ENCODE results near the gene DNAJC6.
A peak's percentile ranks its signal among the peaks of the same experiment; 100 is the strongest.

DNAJC6 gene

GRCh38 chr1:65297706-65298105 is 11.6 kb upstream of the DNAJC6 start:
- DNase-seq: no peak

- no peak for DNase-seq
Observed at GRCh38 chr1:65299328-65299727, 10.0 kb upstream of the DNAJC6 start.

DNA sequence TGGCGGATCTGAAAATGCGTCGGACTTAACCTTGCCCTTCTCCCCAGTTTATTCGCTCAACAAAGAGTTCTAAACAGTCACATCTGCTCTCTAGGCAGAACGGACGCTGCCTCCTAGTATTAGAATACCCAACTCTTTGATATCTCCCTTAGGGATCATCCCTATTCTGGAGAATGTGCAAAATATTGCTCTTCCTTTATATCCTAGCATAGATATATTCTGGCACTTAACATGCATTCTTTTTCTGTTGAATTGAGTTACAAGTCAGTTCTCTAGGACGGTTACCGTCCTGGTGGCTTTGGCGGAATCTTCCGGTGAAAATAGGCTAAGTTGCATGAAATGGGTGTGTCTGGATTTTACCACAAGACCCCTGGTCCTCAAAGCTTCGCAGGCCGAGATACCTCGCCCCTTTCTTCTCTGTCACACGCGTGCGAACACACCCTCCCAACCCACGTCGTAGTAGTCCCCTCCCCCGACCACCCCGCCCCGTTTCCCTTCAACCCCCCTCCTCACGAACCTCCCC is 501 bp upstream of the DNAJC6 start:
- no peak for DNase-seq

DNA sequence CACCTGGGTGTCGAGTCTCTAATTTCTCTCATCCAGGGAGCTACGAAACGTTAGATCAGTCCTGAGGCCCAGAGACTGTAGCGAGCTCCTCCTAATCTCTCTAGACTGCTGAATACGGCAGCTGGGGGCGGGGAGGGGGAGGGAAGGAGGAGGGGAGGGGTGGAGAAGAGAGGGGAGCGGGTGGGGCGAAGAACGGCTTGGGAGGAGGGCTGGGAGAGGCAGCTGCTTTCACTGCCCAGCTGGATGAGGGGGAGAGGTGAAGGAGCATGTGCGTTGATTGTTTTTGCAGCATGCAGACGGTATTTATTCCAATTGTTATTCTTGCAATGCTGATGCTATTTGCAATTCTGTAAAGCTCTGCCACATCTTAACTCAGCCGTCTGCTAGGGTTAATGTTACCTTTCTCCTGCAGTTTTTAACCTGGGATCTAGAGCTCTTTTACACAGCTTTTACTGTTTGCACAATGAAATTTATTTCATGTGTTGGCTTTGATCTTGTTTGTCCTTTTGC is 790 bp downstream of the DNAJC6 start:
- no peak for DNase-seq

DNA sequence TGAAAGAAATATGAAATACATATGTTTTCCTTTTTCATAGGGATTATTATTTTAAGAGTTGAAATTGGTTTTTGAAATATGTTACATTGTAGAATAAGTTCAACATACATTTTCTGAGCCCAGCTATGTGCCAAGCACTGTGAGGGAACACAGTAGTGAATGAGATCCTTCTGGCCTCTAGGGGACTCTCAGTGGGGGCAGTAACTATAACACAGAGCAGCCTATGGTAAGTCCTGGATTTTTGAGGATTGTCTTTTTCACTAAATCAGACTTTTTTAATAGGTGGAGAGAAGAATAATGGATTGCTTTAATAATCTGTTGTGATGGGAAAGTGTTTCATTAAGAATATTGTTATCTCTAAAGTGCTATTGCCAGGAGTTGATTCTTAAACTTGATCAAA is 2.4 kb downstream of the DNAJC6 start:
- DNase-seq: no peak

DNA sequence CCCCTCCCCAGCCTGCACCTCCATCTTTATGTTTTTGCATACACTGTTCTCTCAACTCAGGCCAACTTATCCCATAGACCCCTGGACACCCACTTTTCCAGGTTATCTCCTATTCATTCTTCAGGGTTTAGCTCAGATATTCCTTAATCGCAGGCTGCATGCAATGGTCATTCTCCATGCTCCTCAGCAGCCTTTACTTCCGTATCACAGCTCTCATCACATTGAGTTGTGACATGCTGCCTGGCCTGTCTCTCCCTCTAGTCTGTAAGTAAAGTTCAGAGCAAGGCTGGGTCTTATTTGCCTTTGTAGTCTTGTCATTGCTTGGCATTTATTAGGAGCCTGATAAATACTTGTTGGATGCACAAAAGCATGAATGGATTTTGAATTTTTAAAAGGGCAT is 6.9 kb downstream of the DNAJC6 start:
- DNase-seq: no peak

GRCh38 chr1:65317866-65318653 is 8.7 kb downstream of the DNAJC6 start:
- DNase-seq: no peak

- no peak for DNase-seq
Observed at GRCh38 chr1:65319141-65319540, 9.8 kb downstream of the DNAJC6 start.

- DNase-seq: no peak
Observed at GRCh38 chr1:65319754-65320153, 10.4 kb downstream of the DNAJC6 start.

GRCh38 chr1:65321879-65322278 is 12.5 kb downstream of the DNAJC6 start:
- DNase-seq: no peak

GRCh38 chr1:65323246-65323645 is 13.9 kb downstream of the DNAJC6 start:
- no peak for DNase-seq

GRCh38 chr1:65330021-65330420 is 20.7 kb downstream of the DNAJC6 start:
- DNase-seq: no peak

GRCh38 chr1:65330822-65331221 is 21.5 kb downstream of the DNAJC6 start:
- DNase-seq: no peak

DNA sequence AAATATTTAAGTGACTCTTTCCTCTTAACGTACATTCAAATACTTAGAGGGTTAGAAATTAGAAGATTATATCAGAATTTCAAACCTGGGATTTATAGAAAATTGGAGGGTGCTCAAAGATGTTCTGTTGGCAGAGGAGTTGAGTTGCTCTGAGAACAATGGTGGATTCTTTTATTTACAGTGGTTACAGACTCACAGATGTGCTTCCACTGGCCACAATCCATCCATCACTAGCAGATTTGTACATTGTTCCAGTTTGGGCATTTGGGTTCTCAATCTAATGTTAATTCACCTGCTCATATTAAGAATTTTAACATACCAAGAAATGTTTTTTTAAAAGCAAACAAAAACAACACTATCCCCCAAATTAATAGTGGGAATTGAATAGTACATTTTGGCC is 23.5 kb downstream of the DNAJC6 start:
- no peak for DNase-seq

- no peak for DNase-seq
Observed at GRCh38 chr1:65334081-65334480, 24.7 kb downstream of the DNAJC6 start.

DNA sequence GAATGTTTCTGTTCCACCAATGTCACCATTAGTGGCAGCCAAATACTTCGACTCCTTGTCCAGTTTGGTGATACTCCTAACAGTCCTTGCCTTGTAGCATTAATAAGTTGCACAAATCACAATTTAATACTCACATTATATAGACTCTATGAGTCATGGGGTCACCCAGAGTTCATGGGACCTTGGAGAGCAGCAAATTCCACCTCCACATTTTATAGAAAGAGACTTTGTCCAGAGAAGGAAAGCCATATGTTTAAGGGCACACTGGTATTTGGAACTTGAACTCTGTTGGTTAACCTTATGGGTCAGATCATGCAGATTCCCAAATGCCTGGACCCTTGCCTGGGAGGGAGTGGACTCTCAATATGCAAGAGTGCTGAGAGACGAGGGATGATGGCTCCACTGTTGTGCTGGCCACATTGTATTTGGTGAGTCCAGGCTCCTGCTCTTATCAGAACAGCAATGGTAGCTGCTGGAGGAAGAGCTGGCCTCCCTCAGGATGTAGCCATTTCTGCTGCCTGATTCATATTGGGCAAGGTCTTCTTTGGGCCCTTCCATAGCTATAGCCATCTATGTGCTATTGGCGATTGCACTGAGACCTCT is 30.6 kb downstream of the DNAJC6 start:
- DNase-seq: no peak

DNA sequence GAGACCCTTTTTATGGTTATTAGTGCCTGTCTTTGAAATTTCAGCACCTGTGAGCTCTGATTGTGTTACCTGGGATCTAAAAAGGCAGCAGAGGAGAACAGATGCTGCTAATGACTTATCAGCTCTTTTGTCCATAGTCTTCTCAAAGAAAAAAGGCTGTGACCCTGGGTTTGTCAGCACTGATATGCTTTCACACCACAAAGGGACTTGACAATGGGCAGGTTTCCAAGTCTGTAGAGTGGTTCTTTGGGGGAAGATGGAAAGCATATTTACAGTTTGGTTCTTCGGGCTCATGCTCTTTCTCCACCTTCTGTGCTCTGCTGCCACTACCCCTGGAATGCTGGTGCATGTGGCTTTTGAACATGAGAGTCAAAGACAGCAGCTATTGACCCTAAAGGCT is 32.0 kb downstream of the DNAJC6 start:
- no peak for DNase-seq

- peak; percentile 13 for DNase-seq
Observed at GRCh38 chr1:65343286-65343685, 33.9 kb downstream of the DNAJC6 start.

- no peak for DNase-seq
Observed at GRCh38 chr1:65344171-65344814, 35.0 kb downstream of the DNAJC6 start.

DNA sequence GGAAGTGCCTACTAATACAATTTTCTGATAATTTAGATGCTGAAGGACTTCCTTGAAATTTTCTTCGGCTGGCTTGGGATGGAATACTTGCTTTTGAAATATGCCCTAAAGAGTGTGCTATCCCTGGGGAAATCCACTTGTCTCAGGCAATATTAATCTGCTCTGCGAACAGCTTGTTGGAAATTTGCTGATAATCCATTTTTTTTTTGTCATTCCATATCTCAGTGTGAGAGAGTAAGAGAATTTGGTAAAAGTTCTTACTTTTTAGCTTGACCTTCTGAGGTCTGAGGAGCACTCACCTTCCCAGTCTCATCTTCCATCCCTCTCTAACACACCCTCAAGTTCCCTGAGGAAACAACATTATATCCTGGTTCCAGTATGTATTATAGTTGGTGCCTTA is 36.8 kb downstream of the DNAJC6 start:
- DNase-seq: no peak

DNA sequence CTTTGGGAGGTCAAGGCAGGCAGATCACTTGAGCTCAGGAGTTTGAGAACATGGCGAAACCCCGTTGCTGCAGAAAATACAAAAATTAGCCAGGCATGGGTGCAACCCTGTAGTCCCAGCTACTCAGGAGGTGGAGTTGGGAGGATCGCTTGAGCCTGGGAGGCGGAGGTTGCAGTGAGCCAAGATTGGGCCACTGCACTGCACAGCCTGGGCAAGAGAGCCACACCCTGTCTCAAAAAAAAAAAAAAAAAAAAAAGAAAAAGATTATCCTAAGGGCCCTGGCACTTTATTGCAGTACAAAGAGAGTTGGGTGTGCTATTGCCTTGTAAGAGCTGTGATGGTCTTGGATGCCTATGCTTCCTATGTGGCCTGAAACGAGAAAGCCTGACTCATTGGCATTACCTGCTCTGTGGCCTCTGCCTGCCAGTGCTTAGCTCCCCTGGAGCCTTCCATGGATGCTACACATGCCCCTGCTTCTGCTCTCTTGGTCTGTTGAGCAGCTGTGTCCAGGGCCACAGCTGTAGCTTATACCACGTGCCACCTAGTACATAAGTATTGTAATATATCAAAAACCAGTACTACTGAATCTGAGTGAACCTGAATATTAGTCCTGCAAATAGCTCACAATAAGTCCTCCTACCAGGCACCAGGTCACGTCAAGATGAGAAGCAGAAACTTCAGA is 45.8 kb downstream of the DNAJC6 start:
- DNase-seq: no peak

DNA sequence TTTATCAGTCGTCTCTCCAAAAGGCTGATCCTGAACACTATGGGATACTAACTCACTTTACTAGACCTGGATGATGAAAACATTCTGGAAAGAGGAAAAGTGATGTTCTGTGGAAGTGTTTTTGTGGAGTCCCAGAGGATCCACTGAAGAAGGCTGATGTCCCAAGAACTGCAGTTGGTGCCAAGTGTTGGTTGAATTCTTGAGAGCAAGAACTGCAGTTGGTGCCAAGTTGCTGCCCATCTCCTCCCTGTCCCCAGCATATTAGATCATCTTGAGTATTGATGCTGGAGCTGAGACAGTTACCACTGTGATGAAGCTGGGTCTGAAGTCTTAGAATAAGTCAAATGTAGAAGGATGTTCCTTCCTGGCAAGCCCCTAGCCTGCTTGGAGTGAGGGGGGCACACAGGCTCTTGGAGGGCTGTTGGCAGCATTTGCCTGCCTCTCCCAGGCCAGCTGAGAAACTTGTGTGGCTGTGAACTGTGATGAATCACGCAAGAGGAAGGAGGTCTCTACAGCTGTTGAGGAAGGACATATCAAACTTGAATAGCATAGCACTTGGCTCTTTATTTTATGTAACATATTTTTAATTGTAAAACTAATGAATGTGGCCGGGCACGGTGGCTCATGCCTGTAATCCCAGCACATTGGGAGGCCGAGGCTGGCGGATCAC is 48.1 kb downstream of the DNAJC6 start:
- no peak for DNase-seq

- no peak for DNase-seq
Observed at GRCh38 chr1:65359888-65360287, 50.5 kb downstream of the DNAJC6 start.
